ENCODE data around the gene COL6A1. TPM values are rescaled to one million over a fixed set of nuclear protein-coding genes. Genes with fewer than 3 reads are reported as not detected.

The COL6A1 gene
- polyA plus RNA-seq, 1 of the 3 experiments (the other 2 are of a cell fraction) = 107 TPM

DNA sequence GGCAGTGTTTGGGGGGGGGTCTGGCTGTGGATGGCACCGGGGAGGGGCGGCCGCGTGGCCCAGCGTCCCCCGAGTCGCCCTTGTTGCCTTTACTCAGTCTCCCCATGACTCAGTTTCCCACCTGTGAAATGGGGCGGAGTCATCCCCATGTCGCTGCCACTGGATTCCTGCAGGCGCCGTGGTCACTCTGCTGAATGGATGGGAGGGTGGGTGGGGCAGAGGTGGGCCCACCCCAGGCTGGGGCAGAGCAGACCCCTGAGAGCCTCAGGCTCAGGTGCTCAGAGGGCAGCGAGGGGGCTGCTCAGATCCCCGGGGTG lies 2.0 kb downstream of the COL6A1 start:
- peak; percentile 16 for DNase-seq
- Histone ChIP-seq H3K79me2 (ENCODE audit: insufficient read depth) (peaks cover 12% of the 10 kb centered on the region), H3F3A (replicated peaks; ENCODE audit: insufficient read depth) (peaks cover 11% of the 10 kb centered on the region), H3K4me2 (peak overlapping the region; percentile 90; the same call in 1 of the 2 replicates), H3K9me3 (no peaks in the 10 kb centered on the region), H4K20me1 (ENCODE audit: insufficient read depth) (no peaks in the 10 kb centered on the region), H3K27ac (ENCODE audit: low read depth in 2 of 2, low read length in 1 of 2) (no peak overlapping the region), H3K27me3 (ENCODE audit: insufficient read depth) (no peaks in the 10 kb centered on the region), H3K36me3 (replicated peaks in 1 of 2; ENCODE audit: control insufficient read depth in 1 of 2, insufficient read depth in 2 of 2, low read length in 1 of 2) (peaks cover 7 to 15% of the 10 kb centered on the region in 2 experiments), H3K4me1 (ENCODE audit: control insufficient read depth in 1 of 2, insufficient read depth in 2 of 2, low read depth in 1 of 2, low read length in 1 of 2) (peaks cover 3 to 16% of the 10 kb centered on the region in 2 experiments; a peak in 1 of 4 replicates), H3K4me3 (ENCODE audit: low read depth in 2 of 2, low read length in 1 of 2) (no peak overlapping the region), H3K9ac (no peak overlapping the region), H2AFZ (ENCODE audit: low read depth) (no peak overlapping the region), H3K9me2 (no peaks in the 10 kb centered on the region)
- ChIA-PET POLR2A (no interaction called here), CTCF (interaction anchor here (0.5 to 1.2 kb wide), 2 partner anchors 146 to 844 kb away, joined by 3 to 4 read pairs; no protein-coding TSS in a partner anchor)
- no CpG with 5 or more reads among the region's 13 CpGs for WGBS (ENCODE audit: low lambda C conversion rate)
- TF ChIP-seq TEAD4 (IDR thresholded peaks at IDR 0.05; ENCODE audit: borderline replicate concordance, insufficient read depth) = no peak
- TF ChIP-seq NFIC (IDR thresholded peaks at IDR 0.05; ENCODE audit: borderline replicate concordance) = no peak
- no peak for TF ChIP-seq RXRA (IDR thresholded peaks at IDR 0.05; ENCODE audit: borderline replicate concordance, low read depth)
- TF ChIP-seq FOXM1 (IDR thresholded peaks at IDR 0.05; ENCODE audit: low read depth) = no peak

GRCh38 chr21:45983981-45984551 lies 2.5 kb downstream of the COL6A1 start:
- H3F3A ChIP-seq (replicated peaks; ENCODE audit: insufficient read depth) = peaks cover 7% of the 10 kb centered on the region
- H3K9me2 ChIP-seq = no peaks in the 10 kb centered on the region
- H3K4me2 ChIP-seq = no peak overlapping the region
- peaks cover 3 to 16% of the 10 kb centered on the region in 2 experiments; a peak in 1 of 4 replicates for H3K4me1 ChIP-seq (ENCODE audit: control insufficient read depth in 1 of 2, insufficient read depth in 2 of 2, low read depth in 1 of 2, low read length in 1 of 2)
- CTCF ChIA-PET = interaction anchor here (0.5 to 1.2 kb wide), 2 partner anchors 145 to 845 kb away, joined by 3 to 4 read pairs; no protein-coding TSS in a partner anchor
- POLR2A ChIA-PET = no interaction called here
- H3K36me3 ChIP-seq (replicated peaks in 1 of 2; ENCODE audit: control insufficient read depth in 1 of 2, insufficient read depth in 2 of 2, low read length in 1 of 2) = peaks cover 7 to 15% of the 10 kb centered on the region in 2 experiments
- H3K27me3 ChIP-seq (ENCODE audit: insufficient read depth) = no peaks in the 10 kb centered on the region
- no peak overlapping the region for H3K27ac ChIP-seq (ENCODE audit: low read depth in 2 of 2, low read length in 1 of 2)
- TF ChIP-seq RCOR1 (IDR thresholded peaks at IDR 0.05; ENCODE audit: low read length) (no peak), RXRA (IDR thresholded peaks at IDR 0.05; ENCODE audit: borderline replicate concordance, low read depth) (no peak), FOXJ3 (CRISPR knock-in tag; IDR thresholded peaks at IDR 0.05) (no peak), MXI1 (IDR thresholded peaks at IDR 0.05; ENCODE audit: low read depth, low read length) (no peak), RFX5 (IDR thresholded peaks at IDR 0.05; ENCODE audit: low read length) (no peak), MEF2A (IDR thresholded peaks at IDR 0.05; ENCODE audit: borderline replicate concordance, low read depth) (no peak), SMC3 (IDR thresholded peaks at IDR 0.05; ENCODE audit: low read depth, low read length) (no peak), POLR2AphosphoS5 (IDR thresholded peaks at IDR 0.05; ENCODE audit: low read depth, low read length) (no peak), FOSL2 (IDR thresholded peaks at IDR 0.05; ENCODE audit: borderline replicate concordance, low read depth) (no peak), NFIC (IDR thresholded peaks at IDR 0.05; ENCODE audit: borderline replicate concordance) (no peak)
- TF ChIP-seq, protein P1, sequence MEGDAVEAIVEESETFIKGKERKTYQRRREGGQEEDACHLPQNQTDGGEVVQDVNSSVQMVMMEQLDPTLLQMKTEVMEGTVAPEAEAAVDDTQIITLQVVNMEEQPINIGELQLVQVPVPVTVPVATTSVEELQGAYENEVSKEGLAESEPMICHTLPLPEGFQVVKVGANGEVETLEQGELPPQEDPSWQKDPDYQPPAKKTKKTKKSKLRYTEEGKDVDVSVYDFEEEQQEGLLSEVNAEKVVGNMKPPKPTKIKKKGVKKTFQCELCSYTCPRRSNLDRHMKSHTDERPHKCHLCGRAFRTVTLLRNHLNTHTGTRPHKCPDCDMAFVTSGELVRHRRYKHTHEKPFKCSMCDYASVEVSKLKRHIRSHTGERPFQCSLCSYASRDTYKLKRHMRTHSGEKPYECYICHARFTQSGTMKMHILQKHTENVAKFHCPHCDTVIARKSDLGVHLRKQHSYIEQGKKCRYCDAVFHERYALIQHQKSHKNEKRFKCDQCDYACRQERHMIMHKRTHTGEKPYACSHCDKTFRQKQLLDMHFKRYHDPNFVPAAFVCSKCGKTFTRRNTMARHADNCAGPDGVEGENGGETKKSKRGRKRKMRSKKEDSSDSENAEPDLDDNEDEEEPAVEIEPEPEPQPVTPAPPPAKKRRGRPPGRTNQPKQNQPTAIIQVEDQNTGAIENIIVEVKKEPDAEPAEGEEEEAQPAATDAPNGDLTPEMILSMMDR (IDR thresholded peaks at IDR 0.05) = no peak
- TF ChIP-seq, protein P2, sequence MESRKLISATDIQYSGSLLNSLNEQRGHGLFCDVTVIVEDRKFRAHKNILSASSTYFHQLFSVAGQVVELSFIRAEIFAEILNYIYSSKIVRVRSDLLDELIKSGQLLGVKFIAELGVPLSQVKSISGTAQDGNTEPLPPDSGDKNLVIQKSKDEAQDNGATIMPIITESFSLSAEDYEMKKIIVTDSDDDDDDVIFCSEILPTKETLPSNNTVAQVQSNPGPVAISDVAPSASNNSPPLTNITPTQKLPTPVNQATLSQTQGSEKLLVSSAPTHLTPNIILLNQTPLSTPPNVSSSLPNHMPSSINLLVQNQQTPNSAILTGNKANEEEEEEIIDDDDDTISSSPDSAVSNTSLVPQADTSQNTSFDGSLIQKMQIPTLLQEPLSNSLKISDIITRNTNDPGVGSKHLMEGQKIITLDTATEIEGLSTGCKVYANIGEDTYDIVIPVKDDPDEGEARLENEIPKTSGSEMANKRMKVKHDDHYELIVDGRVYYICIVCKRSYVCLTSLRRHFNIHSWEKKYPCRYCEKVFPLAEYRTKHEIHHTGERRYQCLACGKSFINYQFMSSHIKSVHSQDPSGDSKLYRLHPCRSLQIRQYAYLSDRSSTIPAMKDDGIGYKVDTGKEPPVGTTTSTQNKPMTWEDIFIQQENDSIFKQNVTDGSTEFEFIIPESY (IDR thresholded peaks at IDR 0.05; ENCODE audit: borderline replicate concordance, low read depth) = no peak
- WGBS (ENCODE audit: low lambda C conversion rate) = 92% methylated on average over 14 of the region's 38 CpGs
- no peaks in the 10 kb centered on the region for H3K9me3 ChIP-seq
- no peaks in the 10 kb centered on the region for H4K20me1 ChIP-seq (ENCODE audit: insufficient read depth)
- DNase-seq = no peak
- H3K79me2 ChIP-seq (ENCODE audit: insufficient read depth) = peaks cover 12% of the 10 kb centered on the region
- no peak overlapping the region for H3K9ac ChIP-seq
- no peak overlapping the region for H2AFZ ChIP-seq (ENCODE audit: low read depth)
- H3K4me3 ChIP-seq (ENCODE audit: low read depth in 2 of 2, low read length in 1 of 2) = no peak overlapping the region
